ENCODE measurements around the gene FNDC8.

GRCh38 chr17:35174835-35175334, 53.5 kb downstream of the FNDC8 start:
- TF ChIP-seq EP300 (IDR thresholded peaks at IDR 0.05) (no peak), CTCF (IDR thresholded peaks at IDR 0.05) (no peak), POLR2A (IDR thresholded peaks at IDR 0.05; ENCODE audit: low read depth) (no peak), POLR2AphosphoS5 (IDR thresholded peaks at IDR 0.05) (no peak)
